NOMO-1 treated with dmso at 0.1 percent for 144 hours (cell line): Measurements from ENCODE around the gene SLC8A1.
A peak's percentile ranks its signal among the peaks of the same experiment; 100 is the strongest.

Source experiments
- DNase-seq: peaks from one replicate; lab custom pipeline; 2025; ENCODE audit not compliant: unreplicated experiment; lab: John Stamatoyannopoulos, UW

SLC8A1 gene

GRCh38 chr2:40168032-40168431 is 283.9 kb downstream of the SLC8A1 start:
- no peak for DNase-seq

GRCh38 chr2:40166006-40166405 is 285.9 kb downstream of the SLC8A1 start:
- DNase-seq = no peak

GRCh38 chr2:40165509-40165844 is 286.4 kb downstream of the SLC8A1 start:
- no peak for DNase-seq

- no peak for DNase-seq
These were observed 287.0 kb downstream of the SLC8A1 start for GRCh38 chr2:40164736-40165508.

GRCh38 chr2:40161986-40162385 is 289.9 kb downstream of the SLC8A1 start:
- DNase-seq = no peak

GRCh38 chr2:40160751-40161218 is 291.1 kb downstream of the SLC8A1 start:
- DNase-seq = no peak

GRCh38 chr2:40159333-40159732 is 292.6 kb downstream of the SLC8A1 start:
- no peak for DNase-seq

GRCh38 chr2:40158781-40159180 is 293.1 kb downstream of the SLC8A1 start:
- no peak for DNase-seq

GRCh38 chr2:40155728-40156127 is 296.2 kb downstream of the SLC8A1 start:
- DNase-seq = no peak

GRCh38 chr2:40150266-40150665 is 301.6 kb downstream of the SLC8A1 start:
- no peak for DNase-seq

- DNase-seq = peak; percentile 82
These were observed 303.6 kb downstream of the SLC8A1 start for GRCh38 chr2:40148334-40148733.

GRCh38 chr2:40147360-40147759 is 304.5 kb downstream of the SLC8A1 start:
- DNase-seq = no peak

- no peak for DNase-seq
These were observed 307.9 kb downstream of the SLC8A1 start for GRCh38 chr2:40144022-40144421.

GRCh38 chr2:40138314-40138713 is 313.6 kb downstream of the SLC8A1 start:
- DNase-seq = no peak

GRCh38 chr2:40131081-40131704 is 320.7 kb downstream of the SLC8A1 start:
- no peak for DNase-seq

GRCh38 chr2:40130251-40130994 is 321.5 kb downstream of the SLC8A1 start:
- DNase-seq = no peak

GRCh38 chr2:40129725-40130124 is 322.2 kb downstream of the SLC8A1 start:
- DNase-seq = no peak

- no peak for DNase-seq
These were observed 323.1 kb downstream of the SLC8A1 start for GRCh38 chr2:40128796-40129195.

- no peak for DNase-seq
These were observed 323.9 kb downstream of the SLC8A1 start for GRCh38 chr2:40127890-40128557.

- no peak for DNase-seq
These were observed 324.7 kb downstream of the SLC8A1 start for GRCh38 chr2:40127146-40127545.

- no peak for DNase-seq
These were observed 325.9 kb downstream of the SLC8A1 start for GRCh38 chr2:40126006-40126405.
